ENCODE results near the gene KISS1R.

DNA sequence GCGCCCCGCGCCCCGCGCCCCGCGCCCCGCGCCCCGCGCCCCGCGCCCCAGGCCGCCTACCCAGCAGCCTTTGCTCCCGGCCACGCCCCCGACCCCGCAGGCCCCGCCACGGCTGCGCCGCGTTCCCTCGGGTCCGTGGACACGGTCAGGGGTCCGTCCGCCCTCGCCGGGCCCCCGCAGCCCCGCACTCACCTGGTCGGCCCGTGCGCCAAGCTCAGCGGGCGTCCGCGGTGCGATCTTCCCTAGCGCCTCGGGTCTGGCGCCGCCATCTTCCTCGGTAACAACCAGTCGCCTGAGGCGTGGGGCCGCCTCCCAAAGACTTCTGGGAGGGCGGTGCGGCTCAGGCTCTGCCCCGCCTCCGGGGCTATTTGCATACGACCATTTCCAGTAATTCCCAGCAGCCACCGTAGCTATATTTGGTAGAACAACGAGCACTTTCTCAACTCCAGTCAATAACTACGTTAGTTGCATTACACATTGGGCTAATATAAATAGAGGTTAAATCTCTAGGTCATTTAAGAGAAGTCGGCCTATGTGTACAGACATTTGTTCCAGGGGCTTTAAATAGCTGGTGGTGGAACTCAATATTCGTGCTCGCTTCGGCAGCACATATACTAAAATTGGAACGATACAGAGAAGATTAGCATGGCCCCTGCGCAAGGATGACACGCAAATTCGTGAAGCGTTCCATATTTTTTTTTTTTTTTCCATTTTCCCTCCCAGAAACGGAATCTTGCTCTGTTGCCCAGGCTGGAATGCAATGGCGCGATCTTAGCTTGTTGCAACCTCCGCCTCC, 24.0 kb upstream of the KISS1R start, which contains the start of the genes MED16 and RNU6-9:
- TF ChIP-seq, protein P1, sequence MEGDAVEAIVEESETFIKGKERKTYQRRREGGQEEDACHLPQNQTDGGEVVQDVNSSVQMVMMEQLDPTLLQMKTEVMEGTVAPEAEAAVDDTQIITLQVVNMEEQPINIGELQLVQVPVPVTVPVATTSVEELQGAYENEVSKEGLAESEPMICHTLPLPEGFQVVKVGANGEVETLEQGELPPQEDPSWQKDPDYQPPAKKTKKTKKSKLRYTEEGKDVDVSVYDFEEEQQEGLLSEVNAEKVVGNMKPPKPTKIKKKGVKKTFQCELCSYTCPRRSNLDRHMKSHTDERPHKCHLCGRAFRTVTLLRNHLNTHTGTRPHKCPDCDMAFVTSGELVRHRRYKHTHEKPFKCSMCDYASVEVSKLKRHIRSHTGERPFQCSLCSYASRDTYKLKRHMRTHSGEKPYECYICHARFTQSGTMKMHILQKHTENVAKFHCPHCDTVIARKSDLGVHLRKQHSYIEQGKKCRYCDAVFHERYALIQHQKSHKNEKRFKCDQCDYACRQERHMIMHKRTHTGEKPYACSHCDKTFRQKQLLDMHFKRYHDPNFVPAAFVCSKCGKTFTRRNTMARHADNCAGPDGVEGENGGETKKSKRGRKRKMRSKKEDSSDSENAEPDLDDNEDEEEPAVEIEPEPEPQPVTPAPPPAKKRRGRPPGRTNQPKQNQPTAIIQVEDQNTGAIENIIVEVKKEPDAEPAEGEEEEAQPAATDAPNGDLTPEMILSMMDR (IDR thresholded peaks at IDR 0.05), result no peak
- TF ChIP-seq POLR2AphosphoS5 (IDR thresholded peaks at IDR 0.05) (peak; percentile 79 to 83), POLR2A (IDR thresholded peaks at IDR 0.05; ENCODE audit: low read depth) (no peak)

Measured in esophagus muscularis mucosa (tissue), 3 donors.